Nephron progenitor cell (in vitro differentiated cells): Measurements from ENCODE around the gene MXD3.

Experiments used
- DNase-seq: peaks from one replicate; pipeline ENCODE4 v3.0.0; 2021
- H3K27ac Mint-ChIP-seq: 2 replicates; pipeline ENCODE4 v1.8.0; 2021; ENCODE audit warnings: mild to moderate bottlenecking, moderate library complexity, mixed read lengths
- H3K27me3 Mint-ChIP-seq: 2 replicates; pipeline ENCODE4 v1.8.0; 2021; ENCODE audit warnings: mild to moderate bottlenecking, low read depth, mixed read lengths; ENCODE audit not compliant: poor library complexity
- H3K36me3 Mint-ChIP-seq: 2 replicates; pipeline ENCODE4 v1.8.0; 2021; ENCODE audit warnings: low read depth, mixed read lengths
- H3K4me1 Mint-ChIP-seq: 2 replicates; pipeline ENCODE4 v1.8.0; 2021; ENCODE audit warnings: mixed read lengths
- H3K4me3 Mint-ChIP-seq: 2 replicates; pipeline ENCODE4 v1.8.0; 2021; ENCODE audit warnings: mild to moderate bottlenecking, moderate library complexity, mixed read lengths
- H3K9me3 Mint-ChIP-seq: 2 replicates; pipeline ENCODE4 v1.8.0; 2021; ENCODE audit warnings: mild to moderate bottlenecking, moderate library complexity, mixed read lengths
- CTCF ChIP-seq: fragments of 200-600 bp; sonication (generic); IDR thresholded peaks from 2 replicates; pipeline ENCODE4 v1.5.0; 2021; ENCODE audit warnings: antibody characterized with exemption

The MXD3 gene

GRCh38 chr5:177354711-177355110 is 43.0 kb upstream of the MXD3 start:
- Mint-ChIP-seq H3K27ac (no peak overlapping the region), H3K4me3 (no peak overlapping the region), H3K36me3 (no peaks in the 10 kb centered on the region), H3K4me1 (peaks cover 26% of the 10 kb centered on the region), H3K9me3 (no peaks in the 10 kb centered on the region), H3K27me3 (peaks cover 50% of the 10 kb centered on the region)
- no peak for DNase-seq
- TF ChIP-seq CTCF: no peak

GRCh38 chr5:177354256-177354655 is 42.6 kb upstream of the MXD3 start:
- Mint-ChIP-seq H3K4me3 (no peak overlapping the region), H3K4me1 (peaks cover 30% of the 10 kb centered on the region), H3K27me3 (peaks cover 46% of the 10 kb centered on the region), H3K36me3 (no peaks in the 10 kb centered on the region), H3K27ac (no peak overlapping the region), H3K9me3 (no peaks in the 10 kb centered on the region)
- TF ChIP-seq CTCF: no peak
- no peak for DNase-seq

- H3K27ac Mint-ChIP-seq: no peak overlapping the region
- H3K4me3 Mint-ChIP-seq: peak overlapping the region; percentile 54
- H3K27me3 Mint-ChIP-seq: peaks cover 44% of the 10 kb centered on the region
- no peaks in the 10 kb centered on the region for H3K36me3 Mint-ChIP-seq
- DNase-seq: no peak
- H3K9me3 Mint-ChIP-seq: no peaks in the 10 kb centered on the region
- peaks cover 35% of the 10 kb centered on the region for H3K4me1 Mint-ChIP-seq
- TF ChIP-seq CTCF: no peak
These were observed 41.4 kb upstream of the MXD3 start for GRCh38 chr5:177353093-177353492.

GRCh38 chr5:177351392-177352329 is 40.0 kb upstream of the MXD3 start, which contains the start of gene LMAN2:
LMAN2 (minus strand) TSS chr5:177351668; CDS start chr5:177351647, 21 bp downstream.
- H3K4me1 Mint-ChIP-seq: peaks cover 32% of the 10 kb centered on the region
- H3K27ac Mint-ChIP-seq: peak within 1 kb of the TSS; percentile 100
- no peaks in the 10 kb centered on the region for H3K9me3 Mint-ChIP-seq
- H3K4me3 Mint-ChIP-seq: peak within 1 kb of the TSS; percentile 98
- peak; percentile 87 for DNase-seq
- peaks cover 35% of the 10 kb centered on the region for H3K27me3 Mint-ChIP-seq
- no peak for TF ChIP-seq CTCF
- peaks cover 9% of the 10 kb centered on the region for H3K36me3 Mint-ChIP-seq

- peak overlapping the region; percentile 100 for H3K27ac Mint-ChIP-seq
- H3K36me3 Mint-ChIP-seq: peaks cover 10% of the 10 kb centered on the region
- peaks cover 28% of the 10 kb centered on the region for H3K27me3 Mint-ChIP-seq
- no peak for DNase-seq
- no peaks in the 10 kb centered on the region for H3K9me3 Mint-ChIP-seq
- no peak for TF ChIP-seq CTCF
- peaks cover 32% of the 10 kb centered on the region for H3K4me1 Mint-ChIP-seq
- H3K4me3 Mint-ChIP-seq: peak overlapping the region; percentile 98
These were observed 39.2 kb upstream of the MXD3 start for GRCh38 chr5:177350776-177351391.
